OCI-LY7 (cell line): ENCODE results near the gene AOAH. TPM values are rescaled to one million over a fixed set of nuclear protein-coding genes. Genes with fewer than 3 reads are reported as not detected.
"Not testable (repeated sequence)": the region's sequence is repeated elsewhere in the genome, so short reads cannot be mapped to it uniquely, and the experiment has no call there.

Experiments used
- BruUV-seq: library from RNA; stranded (reverse); fragments of 400-500 nt; replicated peaks from 2 replicates; lab custom pipeline; 2021; lab: Mats Ljungman, UMichigan
- CTCF ChIA-PET: fragments of 300-600 bp; sonication (Branson Sonifier 250); formaldehyde crosslinking; loops from one replicate; lab custom pipeline; 2022; ENCODE audit warnings: antibody characterized with exemption; ENCODE audit not compliant: unreplicated experiment; lab: Charles Lee
- POLR2A ChIA-PET: fragments of 300-600 bp; sonication (Branson Sonifier 250); formaldehyde crosslinking; loops from one replicate; lab custom pipeline; 2022; ENCODE audit warnings: antibody characterized with exemption; lab: Charles Lee
- DNase-seq: peaks from one replicate; pipeline ENCODE4 v3.0.0-alpha.2; 2015; ENCODE audit warnings: low spot score
- H2AFZ ChIP-seq: fragments of 200-600 bp; sonication (generic), shearing (Covaris generic); 2 replicates; pipeline ENCODE4 v1.6.1; 2014; ENCODE audit warnings: mild to moderate bottlenecking, antibody characterized with exemption, low read length, moderate library complexity
- H3K27ac ChIP-seq: fragments of 200-600 bp; sonication (generic); 2 replicates; pipeline ENCODE4 v1.5.1; 2014; ENCODE audit warnings: mixed run types, low read depth, mild to moderate bottlenecking, moderate library complexity, low read length, inconsistent platforms; ENCODE audit not compliant: poor library complexity, severe bottlenecking
- H3K36me3 ChIP-seq: fragments of 200-600 bp; sonication (generic); 2 replicates; pipeline ENCODE4 v1.6.1; 2014; ENCODE audit warnings: mild to moderate bottlenecking, antibody characterized with exemption, low read length, moderate library complexity, mixed read lengths; ENCODE audit not compliant: insufficient read depth
- H3K4me1 ChIP-seq: fragments of 200-600 bp; sonication (generic); 2 replicates; pipeline ENCODE4 v1.5.1; 2014; ENCODE audit warnings: mild to moderate bottlenecking, low read length; ENCODE audit not compliant: insufficient read depth, poor library complexity, severe bottlenecking
- H3K4me2 ChIP-seq: fragments of 200-600 bp; sonication (generic); 2 replicates; pipeline ENCODE4 v1.6.1; 2014; ENCODE audit warnings: mild to moderate bottlenecking, low read length
- H3K4me3 ChIP-seq: fragments of 200-600 bp; sonication (generic); 2 replicates; pipeline ENCODE4 v1.5.1; 2014; ENCODE audit warnings: mild to moderate bottlenecking, low read depth, low read length; ENCODE audit not compliant: poor library complexity, severe bottlenecking
- H3K79me2 ChIP-seq: fragments of 200-600 bp; sonication (generic); 2 replicates; pipeline ENCODE4 v1.6.1; 2016; ENCODE audit warnings: low read depth, mild to moderate bottlenecking, low read length, moderate library complexity, mixed read lengths; ENCODE audit not compliant: insufficient read depth
- H3K9me2 ChIP-seq: fragments of 200-600 bp; sonication (generic); 2 replicates; pipeline ENCODE4 v1.6.1; 2016; ENCODE audit warnings: mild to moderate bottlenecking, low read length, mixed read lengths; ENCODE audit not compliant: insufficient read depth
- H3K9me3 ChIP-seq: fragments of 200-600 bp; sonication (generic); 2 replicates; pipeline ENCODE4 v1.6.1; 2014; ENCODE audit warnings: mild to moderate bottlenecking, mixed run types, low read length, mixed read lengths
- H4K20me1 ChIP-seq: fragments of 200-600 bp; sonication (generic); 2 replicates; pipeline ENCODE4 v1.6.1; 2014; ENCODE audit warnings: mild to moderate bottlenecking, antibody characterized with exemption, low read length, moderate library complexity, mixed read lengths; ENCODE audit not compliant: insufficient read depth
- EZH2phosphoT487 ChIP-seq: fragments of 200-600 bp; sonication (generic); IDR thresholded peaks from 2 replicates; pipeline ENCODE4 v1.6.1; 2018; ENCODE audit warnings: low read depth, borderline replicate concordance, mild to moderate bottlenecking, mixed run types, antibody characterized with exemption, low read length, moderate library complexity, mixed read lengths
- intact Hi-C: fragments of 100-400 bp; cut with micrococcal nuclease; formaldehyde crosslinking; loops from one replicate; pipeline ENCODE4 v1.10.0; 2022; ENCODE audit not compliant: unreplicated experiment
- total RNA-seq, 2 experiments: library from RNA; depleted of rRNA in 1 of 2; stranded (reverse); fragments of >200 nt in 1 of 2; shearing (Covaris generic) in 1 of 2; gene quantifications; 2 replicates each; pipeline ENCODE4 v1.2.3, GENCODE V29; 2014 to 2022
- TF ChIP-seq, protein P1 (sequence below): fragments of 200-600 bp; sonication (generic); conservative IDR thresholded peaks from 2 replicates; pipeline ENCODE4 v1.5.1; 2014; ENCODE audit warnings: mild to moderate bottlenecking, antibody characterized with exemption, low read length, moderate library complexity, mixed read lengths

The AOAH gene
- total RNA-seq, 2 experiments from 2014 or later: 0.13 to 0.61 TPM

DNA sequence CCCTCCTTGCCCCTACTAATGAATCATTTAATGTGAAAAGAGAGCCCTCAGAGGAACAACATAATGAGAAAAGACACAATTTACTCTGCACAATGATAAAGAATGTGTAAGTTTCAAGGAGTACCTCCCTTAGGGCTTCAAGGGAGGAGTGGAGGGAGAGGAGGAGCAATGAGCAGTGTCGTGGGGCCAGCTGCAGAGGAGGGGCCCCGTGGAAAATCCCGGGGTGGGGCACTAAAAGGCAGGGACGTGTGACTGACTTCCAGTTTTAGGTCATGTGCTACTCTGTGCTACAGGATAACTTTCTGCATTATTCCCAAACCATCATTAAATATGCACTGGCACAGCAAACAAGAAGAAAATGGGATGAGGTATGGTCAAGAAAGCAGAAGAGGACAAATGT is 226.5 kb downstream of the AOAH start:
- no peaks in the 10 kb centered on the region for H4K20me1 ChIP-seq
- H3K27ac ChIP-seq: no peak overlapping the region
- intact Hi-C loops: no loop called here
- H3K36me3 ChIP-seq: no peaks in the 10 kb centered on the region
- no peak overlapping the region for H2AFZ ChIP-seq
- TF ChIP-seq, protein P1, sequence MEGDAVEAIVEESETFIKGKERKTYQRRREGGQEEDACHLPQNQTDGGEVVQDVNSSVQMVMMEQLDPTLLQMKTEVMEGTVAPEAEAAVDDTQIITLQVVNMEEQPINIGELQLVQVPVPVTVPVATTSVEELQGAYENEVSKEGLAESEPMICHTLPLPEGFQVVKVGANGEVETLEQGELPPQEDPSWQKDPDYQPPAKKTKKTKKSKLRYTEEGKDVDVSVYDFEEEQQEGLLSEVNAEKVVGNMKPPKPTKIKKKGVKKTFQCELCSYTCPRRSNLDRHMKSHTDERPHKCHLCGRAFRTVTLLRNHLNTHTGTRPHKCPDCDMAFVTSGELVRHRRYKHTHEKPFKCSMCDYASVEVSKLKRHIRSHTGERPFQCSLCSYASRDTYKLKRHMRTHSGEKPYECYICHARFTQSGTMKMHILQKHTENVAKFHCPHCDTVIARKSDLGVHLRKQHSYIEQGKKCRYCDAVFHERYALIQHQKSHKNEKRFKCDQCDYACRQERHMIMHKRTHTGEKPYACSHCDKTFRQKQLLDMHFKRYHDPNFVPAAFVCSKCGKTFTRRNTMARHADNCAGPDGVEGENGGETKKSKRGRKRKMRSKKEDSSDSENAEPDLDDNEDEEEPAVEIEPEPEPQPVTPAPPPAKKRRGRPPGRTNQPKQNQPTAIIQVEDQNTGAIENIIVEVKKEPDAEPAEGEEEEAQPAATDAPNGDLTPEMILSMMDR: no peak
- TF ChIP-seq EZH2phosphoT487: no peak
- no peaks in the 10 kb centered on the region for H3K9me2 ChIP-seq
- BruUV-seq: no TSS peak
- ChIA-PET POLR2A (no interaction called here), CTCF (no interaction called here)
- no peak overlapping the region for H3K4me2 ChIP-seq
- no peak overlapping the region for H3K4me3 ChIP-seq
- H3K9me3 ChIP-seq: no peaks in the 10 kb centered on the region
- no peaks in the 10 kb centered on the region for H3K4me1 ChIP-seq
- H3K79me2 ChIP-seq: no peaks in the 10 kb centered on the region
- no peak for DNase-seq

DNA sequence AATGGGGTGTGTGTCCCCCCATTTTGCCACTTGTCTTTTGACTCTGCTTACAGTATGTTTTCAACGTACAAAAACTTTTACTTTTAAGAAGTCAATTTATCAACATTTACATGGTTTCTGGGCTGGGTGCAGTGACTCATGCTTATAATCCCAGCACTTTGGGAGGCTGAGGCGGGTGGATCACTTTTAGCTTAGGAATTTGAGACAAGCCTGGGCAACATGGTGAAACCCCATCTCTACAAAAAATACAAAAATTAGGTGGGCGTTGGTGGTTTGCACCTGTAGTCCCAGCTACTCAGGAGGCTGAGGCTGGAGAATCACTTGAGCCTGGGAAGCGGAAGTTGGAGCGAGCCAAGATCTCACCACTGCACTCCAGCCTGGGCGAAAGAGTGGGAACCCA is 227.1 kb downstream of the AOAH start:
- H3K9me3 ChIP-seq, POLR2A ChIA-PET, H3K36me3 ChIP-seq, BruUV-seq, H3K79me2 ChIP-seq, H3K4me1 ChIP-seq, H4K20me1 ChIP-seq, DNase-seq, intact Hi-C loops, H2AFZ ChIP-seq, H3K9me2 ChIP-seq, CTCF ChIA-PET, H3K27ac ChIP-seq, H3K4me3 ChIP-seq, H3K4me2 ChIP-seq: not testable (repeated sequence)

DNA sequence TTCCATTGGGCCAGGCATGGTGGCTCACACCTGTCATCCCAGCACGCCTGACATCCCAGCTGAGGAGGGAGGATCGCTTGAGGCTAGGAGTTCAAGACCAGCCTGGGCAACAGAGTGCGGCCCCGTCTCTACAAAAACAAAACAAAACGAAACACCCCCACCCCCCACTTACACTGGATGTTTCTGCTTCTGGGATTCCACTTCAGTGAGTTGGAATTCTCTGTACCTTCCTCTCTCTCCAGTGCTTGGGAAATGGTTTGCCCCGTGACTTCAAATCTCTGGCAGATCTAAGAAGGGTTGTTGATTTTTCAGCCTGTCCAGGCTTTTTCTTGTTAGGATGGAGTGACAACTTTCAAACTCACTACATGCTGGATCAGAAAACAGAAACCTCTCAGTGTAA is 227.7 kb downstream of the AOAH start:
- H3K4me1 ChIP-seq: no peaks in the 10 kb centered on the region
- no peaks in the 10 kb centered on the region for H4K20me1 ChIP-seq
- H3K4me2 ChIP-seq: no peak overlapping the region
- no peak for DNase-seq
- H2AFZ ChIP-seq: no peak overlapping the region
- H3K79me2 ChIP-seq: no peaks in the 10 kb centered on the region
- POLR2A ChIA-PET: no interaction called here
- CTCF ChIA-PET: no interaction called here
- no peak for TF ChIP-seq EZH2phosphoT487
- TF ChIP-seq, protein P1: no peak
- no peak overlapping the region for H3K27ac ChIP-seq
- no peaks in the 10 kb centered on the region for H3K36me3 ChIP-seq
- no peak overlapping the region for H3K4me3 ChIP-seq
- intact Hi-C loops: no loop called here
- no TSS peak for BruUV-seq
- no peaks in the 10 kb centered on the region for H3K9me2 ChIP-seq
- no peaks in the 10 kb centered on the region for H3K9me3 ChIP-seq
